Skeletal muscle satellite cell (primary cell): ENCODE results near the gene SLC38A3.
"Not testable (repeated sequence)": the region's sequence is repeated elsewhere in the genome, so short reads cannot be mapped to it uniquely, and the experiment has no call there.

Experiments
- H3K27me3 ChIP-seq: 2 replicates; pipeline ENCODE4 v1.7.0; 2013; ENCODE audit warnings: low read length; ENCODE audit not compliant: control insufficient read depth, insufficient read depth
- H3K36me3 ChIP-seq: 2 replicates; pipeline ENCODE4 v1.7.0; 2013; ENCODE audit warnings: mild to moderate bottlenecking, control low read depth, low read length; ENCODE audit not compliant: insufficient read depth
- H3K4me1 ChIP-seq: 2 replicates; pipeline ENCODE4 v1.7.0; 2013; ENCODE audit warnings: low read length; ENCODE audit not compliant: control insufficient read depth, insufficient read depth
- H3K4me2 ChIP-seq: 2 replicates; pipeline ENCODE4 v1.7.0; 2013; ENCODE audit warnings: mild to moderate bottlenecking, low read length
- H3K4me3 ChIP-seq: 2 replicates; pipeline ENCODE4 v1.7.0; 2013; ENCODE audit warnings: low read length
- H3K9ac ChIP-seq: 2 replicates; pipeline ENCODE4 v1.7.0; 2013; ENCODE audit warnings: mild to moderate bottlenecking, low read depth, low read length, moderate library complexity
- H3K9me3 ChIP-seq: replicated peaks from 2 replicates; pipeline ENCODE4 v1.7.0; 2013; ENCODE audit warnings: mild to moderate bottlenecking, control low read depth, low read length

SLC38A3 gene

DNA sequence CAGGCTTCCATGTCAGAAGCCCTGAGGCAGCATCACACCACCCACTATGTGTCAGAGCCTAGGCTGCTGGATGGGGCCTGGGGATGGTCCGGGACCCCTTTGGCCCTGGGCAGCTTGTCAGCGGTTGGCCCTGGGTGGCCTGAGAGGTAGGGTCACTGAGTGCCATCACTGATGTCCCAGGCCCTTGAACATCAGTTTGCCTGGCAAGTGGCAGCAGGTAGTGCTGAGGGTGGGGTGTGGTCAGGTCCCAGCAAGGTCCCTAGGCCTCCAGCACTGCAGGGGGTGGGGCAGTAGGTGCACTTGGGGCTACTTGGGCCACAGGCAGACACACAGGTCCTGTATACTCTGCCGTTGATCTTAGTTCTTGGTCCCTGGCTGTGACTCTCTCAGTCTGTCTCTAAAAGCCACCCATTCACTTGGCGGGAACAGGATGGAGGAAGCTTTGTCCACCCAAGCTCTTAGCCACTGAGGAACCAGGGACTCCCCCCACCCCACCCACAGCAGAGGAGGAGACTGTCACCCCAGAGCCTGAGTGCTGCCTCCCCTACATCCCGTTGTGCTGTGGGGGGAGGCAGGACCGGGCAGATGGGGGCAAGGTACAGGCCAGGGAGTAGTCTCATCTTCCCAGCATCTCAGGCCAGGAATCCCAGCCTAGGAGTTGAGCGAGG lies 36.8 kb downstream of the SLC38A3 start:
- Histone ChIP-seq H3K4me2 (no peak overlapping the region), H3K9me3 (no peaks in the 10 kb centered on the region), H3K36me3 (peaks cover 25% of the 10 kb centered on the region), H3K27me3 (no peaks in the 10 kb centered on the region), H3K9ac (peak overlapping the region; percentile 8), H3K4me1 (peaks cover 64% of the 10 kb centered on the region), H3K4me3 (no peak overlapping the region)

DNA sequence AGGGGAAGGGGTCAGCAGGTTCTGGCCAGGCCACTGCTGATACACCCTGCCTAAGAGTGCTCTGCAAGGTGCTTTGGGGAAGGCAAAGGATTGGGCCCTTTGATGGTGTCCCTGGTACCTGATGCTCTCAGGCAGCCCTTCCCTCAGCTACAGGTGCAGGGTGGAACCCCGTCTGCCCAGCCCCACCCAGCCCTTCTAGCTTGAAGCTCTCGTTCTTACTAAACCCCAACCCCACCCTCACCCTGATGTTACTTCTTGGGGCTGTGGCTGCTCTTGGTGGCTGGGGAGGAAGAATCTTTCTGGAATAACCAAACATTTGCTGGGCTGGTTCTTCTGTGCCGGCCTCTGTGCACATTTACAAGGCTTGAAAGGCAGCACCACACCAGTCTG lies 37.3 kb downstream of the SLC38A3 start:
- Histone ChIP-seq H3K9ac (peak overlapping the region; percentile 43), H3K9me3 (no peaks in the 10 kb centered on the region), H3K4me2 (peak overlapping the region; percentile 50), H3K4me1 (peaks cover 69% of the 10 kb centered on the region), H3K36me3 (peaks cover 25% of the 10 kb centered on the region), H3K4me3 (no peak overlapping the region), H3K27me3 (no peaks in the 10 kb centered on the region)

- no peaks in the 10 kb centered on the region for H3K9me3 ChIP-seq
- H3K4me1 ChIP-seq = peaks cover 75% of the 10 kb centered on the region
- H3K4me3 ChIP-seq = no peak overlapping the region
- peaks cover 25% of the 10 kb centered on the region for H3K36me3 ChIP-seq
- H3K9ac ChIP-seq = peak overlapping the region; percentile 43
- H3K27me3 ChIP-seq = no peaks in the 10 kb centered on the region
- peak overlapping the region; percentile 50 for H3K4me2 ChIP-seq
Observed at GRCh38 chr3:50242851-50243542, 37.9 kb downstream of the SLC38A3 start.

GRCh38 chr3:50243543-50243895 lies 38.4 kb downstream of the SLC38A3 start:
- Histone ChIP-seq H3K4me3 (no peak overlapping the region), H3K4me1 (peaks cover 75% of the 10 kb centered on the region), H3K4me2 (peak overlapping the region; percentile 50), H3K27me3 (no peaks in the 10 kb centered on the region), H3K9ac (peak overlapping the region; percentile 22), H3K9me3 (no peaks in the 10 kb centered on the region), H3K36me3 (peaks cover 25% of the 10 kb centered on the region)

DNA sequence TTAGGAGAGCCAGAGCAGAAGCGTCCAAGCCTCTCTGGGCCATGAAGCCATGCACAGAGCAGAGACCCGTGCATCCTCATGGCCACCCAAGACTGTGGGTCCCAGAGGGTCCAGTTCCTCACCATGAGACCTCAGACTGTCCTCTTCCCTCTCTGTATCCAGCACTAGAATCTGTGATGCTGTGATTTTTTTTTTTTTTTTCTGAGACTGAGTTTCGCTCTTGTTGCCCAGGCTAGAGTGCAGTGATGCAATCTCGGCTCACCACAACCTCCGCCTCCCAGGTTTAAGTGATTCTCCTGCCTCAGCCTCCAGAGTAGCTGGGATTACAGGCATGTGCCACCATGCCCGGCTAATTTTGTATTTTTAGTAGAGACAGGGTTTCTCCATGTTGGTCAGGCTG lies 39.7 kb downstream of the SLC38A3 start:
- not testable (repeated sequence) for H3K4me3 ChIP-seq, H3K9ac ChIP-seq, H3K9me3 ChIP-seq, H3K4me2 ChIP-seq, H3K27me3 ChIP-seq
- Histone ChIP-seq H3K4me1 (peaks cover 79% of the 10 kb centered on the region), H3K36me3 (peaks cover 18% of the 10 kb centered on the region)

DNA sequence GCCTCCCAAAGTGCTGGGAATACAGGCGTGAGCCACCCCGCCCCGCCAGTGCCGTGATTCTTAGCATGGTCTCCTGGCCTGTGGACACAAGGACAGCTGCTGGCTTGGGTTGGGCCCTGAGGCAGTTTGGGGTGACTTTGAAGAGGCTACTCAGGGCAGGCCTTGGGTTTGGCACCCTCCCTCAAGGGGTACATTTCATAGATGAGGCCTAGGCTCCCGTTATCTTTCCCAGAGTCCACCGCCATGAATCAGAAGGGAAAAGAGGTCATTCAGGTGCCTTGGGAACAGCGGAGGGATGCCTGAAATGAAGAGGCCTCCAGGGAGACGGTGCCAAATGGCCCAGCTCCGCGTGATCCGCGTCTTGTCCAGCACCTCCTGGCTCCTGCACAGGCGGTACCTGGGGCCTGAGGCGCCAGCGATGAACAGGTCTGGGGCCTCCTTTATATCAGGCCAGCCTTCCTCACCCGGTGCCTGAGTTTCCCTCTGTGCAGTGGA lies 40.2 kb downstream of the SLC38A3 start:
- Histone ChIP-seq H3K27me3 (no peaks in the 10 kb centered on the region), H3K9me3 (no peaks in the 10 kb centered on the region), H3K4me1 (peaks cover 84% of the 10 kb centered on the region), H3K4me3 (peak overlapping the region; percentile 60), H3K36me3 (peaks cover 16% of the 10 kb centered on the region), H3K4me2 (peak overlapping the region; percentile 87), H3K9ac (peak overlapping the region; percentile 83)

GRCh38 chr3:50245831-50246516 lies 40.9 kb downstream of the SLC38A3 start:
- H3K36me3 ChIP-seq = peaks cover 19% of the 10 kb centered on the region
- no peaks in the 10 kb centered on the region for H3K9me3 ChIP-seq
- H3K4me3 ChIP-seq = peak overlapping the region; percentile 60
- no peaks in the 10 kb centered on the region for H3K27me3 ChIP-seq
- H3K4me1 ChIP-seq = peaks cover 86% of the 10 kb centered on the region
- H3K9ac ChIP-seq = peak overlapping the region; percentile 83
- peak overlapping the region; percentile 87 for H3K4me2 ChIP-seq

DNA sequence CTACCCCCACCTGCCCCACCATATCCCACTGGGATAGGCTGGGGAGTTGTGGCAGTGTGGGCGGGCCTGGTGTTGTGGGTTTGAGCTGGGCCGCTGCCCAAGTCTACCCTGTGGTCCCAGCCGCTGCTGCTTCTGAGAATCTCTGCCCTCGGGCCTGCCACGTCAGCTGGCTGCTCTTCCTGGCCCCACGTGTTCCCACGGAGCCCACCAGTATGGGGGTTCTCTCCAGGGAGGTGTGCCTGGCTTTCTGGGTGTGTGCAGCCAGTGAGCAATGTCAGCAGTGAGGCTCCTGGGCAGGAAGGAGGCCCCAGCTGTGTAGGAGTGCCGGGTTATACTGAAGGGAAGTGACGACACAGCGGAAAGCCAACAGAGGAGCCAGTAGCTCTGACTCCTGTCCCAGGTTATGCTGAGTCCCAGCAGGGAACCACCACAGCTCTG lies 41.5 kb downstream of the SLC38A3 start:
- Histone ChIP-seq H3K4me3 (peak overlapping the region; percentile 10), H3K36me3 (peaks cover 20% of the 10 kb centered on the region), H3K4me2 (peak overlapping the region; percentile 87), H3K4me1 (peaks cover 84% of the 10 kb centered on the region), H3K27me3 (no peaks in the 10 kb centered on the region), H3K9me3 (no peaks in the 10 kb centered on the region), H3K9ac (peak overlapping the region; percentile 83)

GRCh38 chr3:50248387-50248786 lies 43.3 kb downstream of the SLC38A3 start:
- Histone ChIP-seq H3K4me3 (no peak overlapping the region), H3K27me3 (no peaks in the 10 kb centered on the region), H3K4me2 (peak overlapping the region; percentile 69), H3K9ac (peak overlapping the region; percentile 62), H3K9me3 (no peaks in the 10 kb centered on the region), H3K4me1 (peaks cover 84% of the 10 kb centered on the region), H3K36me3 (peaks cover 33% of the 10 kb centered on the region)

DNA sequence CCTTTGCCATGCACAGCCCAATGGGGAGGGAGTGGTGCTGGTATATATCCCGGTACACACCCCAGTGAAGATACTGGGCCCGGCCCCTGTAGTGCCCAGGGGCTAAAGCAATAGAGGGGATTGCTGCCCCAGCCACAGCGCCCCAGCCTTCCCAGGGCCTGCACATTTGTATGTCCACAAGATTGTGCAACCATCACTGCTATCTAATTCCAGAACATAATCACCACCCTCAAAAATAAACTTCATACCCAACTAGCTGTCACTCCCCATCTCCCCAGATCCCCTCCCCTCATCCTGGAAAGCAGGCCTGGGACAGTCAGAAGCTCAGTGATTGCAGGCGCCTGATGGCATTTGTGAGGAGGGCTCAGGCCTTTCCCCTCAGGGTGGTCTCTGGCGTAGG lies 44.4 kb downstream of the SLC38A3 start:
- H3K9ac ChIP-seq = no peak overlapping the region
- H3K9me3 ChIP-seq = no peaks in the 10 kb centered on the region
- no peak overlapping the region for H3K4me3 ChIP-seq
- peaks cover 36% of the 10 kb centered on the region for H3K36me3 ChIP-seq
- no peaks in the 10 kb centered on the region for H3K27me3 ChIP-seq
- no peak overlapping the region for H3K4me2 ChIP-seq
- H3K4me1 ChIP-seq = peaks cover 86% of the 10 kb centered on the region

DNA sequence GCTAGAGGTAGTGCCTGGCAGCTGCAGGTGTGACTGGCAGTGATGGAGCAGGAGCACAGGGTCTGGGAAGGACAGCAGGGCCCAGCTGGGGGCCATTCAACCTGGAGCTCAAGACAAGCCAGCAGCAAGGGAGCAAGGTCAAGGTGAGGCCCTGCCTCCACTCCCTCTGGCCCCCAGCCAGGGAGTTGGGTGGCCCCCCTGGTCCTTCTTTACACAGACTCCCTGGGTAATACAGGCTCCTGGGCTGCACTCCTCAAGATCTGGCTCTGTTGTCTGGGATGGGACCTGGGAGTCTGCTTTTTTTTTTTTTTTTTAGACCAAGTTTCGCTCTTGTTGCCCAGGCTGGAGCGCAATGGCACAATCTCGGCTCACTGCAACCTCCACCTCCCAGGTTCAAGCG lies 45.4 kb downstream of the SLC38A3 start:
- Histone ChIP-seq H3K36me3 (peaks cover 45% of the 10 kb centered on the region), H3K4me1 (peaks cover 90% of the 10 kb centered on the region), H3K9me3 (no peaks in the 10 kb centered on the region), H3K4me3 (no peak overlapping the region), H3K4me2 (no peak overlapping the region), H3K27me3 (no peaks in the 10 kb centered on the region), H3K9ac (no peak overlapping the region)
